Fibroblast of gingiva (primary cell): ENCODE data around the gene ADCYAP1R1.

Source experiments
- DNase-seq: peaks from one replicate; pipeline ENCODE4 v3.0.0-alpha.2; 2011; ENCODE audit warnings: low read depth

The ADCYAP1R1 gene

GRCh38 chr7:31043051-31043471 lies 9.0 kb upstream of the ADCYAP1R1 start:
- no peak for DNase-seq

DNA sequence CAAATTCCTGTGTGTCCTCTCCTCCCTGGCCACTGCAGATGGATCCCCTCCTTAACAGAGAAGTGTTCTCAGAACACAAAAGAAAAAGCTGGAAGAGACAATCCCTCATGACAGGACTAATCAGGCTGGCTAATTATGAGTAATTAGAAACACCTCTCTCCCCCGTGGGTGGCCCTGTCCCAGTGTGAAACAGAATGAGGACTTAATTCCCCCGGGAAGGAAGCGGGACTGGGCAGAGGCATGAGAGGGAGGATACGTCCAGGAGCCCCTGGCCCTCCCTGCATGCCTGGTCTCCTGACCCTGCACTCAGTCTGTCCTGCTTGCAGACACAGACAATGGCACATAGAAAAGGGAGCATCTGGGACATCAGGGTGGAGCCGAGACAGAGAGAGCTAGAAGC lies 7.6 kb upstream of the ADCYAP1R1 start:
- no peak for DNase-seq

DNA sequence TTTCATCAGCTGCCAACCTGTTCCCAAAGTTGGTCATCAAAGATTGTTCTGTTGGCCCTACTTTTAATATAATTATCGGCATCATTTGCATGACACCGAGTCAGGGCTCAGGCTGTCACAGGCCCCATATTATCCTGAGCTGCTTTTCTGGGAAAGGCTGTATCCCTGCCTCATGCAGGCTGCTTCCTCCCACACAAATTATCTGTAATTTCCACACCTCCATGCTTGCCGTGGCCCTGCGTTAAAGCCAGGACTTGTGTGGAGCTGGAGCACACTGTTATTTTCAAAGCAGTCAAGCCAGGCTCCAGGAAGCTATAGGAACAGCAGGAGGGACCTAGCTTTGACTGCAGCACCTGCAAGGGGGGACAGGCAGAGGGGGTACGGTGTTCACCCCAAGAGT lies 5.4 kb upstream of the ADCYAP1R1 start:
- no peak for DNase-seq

DNA sequence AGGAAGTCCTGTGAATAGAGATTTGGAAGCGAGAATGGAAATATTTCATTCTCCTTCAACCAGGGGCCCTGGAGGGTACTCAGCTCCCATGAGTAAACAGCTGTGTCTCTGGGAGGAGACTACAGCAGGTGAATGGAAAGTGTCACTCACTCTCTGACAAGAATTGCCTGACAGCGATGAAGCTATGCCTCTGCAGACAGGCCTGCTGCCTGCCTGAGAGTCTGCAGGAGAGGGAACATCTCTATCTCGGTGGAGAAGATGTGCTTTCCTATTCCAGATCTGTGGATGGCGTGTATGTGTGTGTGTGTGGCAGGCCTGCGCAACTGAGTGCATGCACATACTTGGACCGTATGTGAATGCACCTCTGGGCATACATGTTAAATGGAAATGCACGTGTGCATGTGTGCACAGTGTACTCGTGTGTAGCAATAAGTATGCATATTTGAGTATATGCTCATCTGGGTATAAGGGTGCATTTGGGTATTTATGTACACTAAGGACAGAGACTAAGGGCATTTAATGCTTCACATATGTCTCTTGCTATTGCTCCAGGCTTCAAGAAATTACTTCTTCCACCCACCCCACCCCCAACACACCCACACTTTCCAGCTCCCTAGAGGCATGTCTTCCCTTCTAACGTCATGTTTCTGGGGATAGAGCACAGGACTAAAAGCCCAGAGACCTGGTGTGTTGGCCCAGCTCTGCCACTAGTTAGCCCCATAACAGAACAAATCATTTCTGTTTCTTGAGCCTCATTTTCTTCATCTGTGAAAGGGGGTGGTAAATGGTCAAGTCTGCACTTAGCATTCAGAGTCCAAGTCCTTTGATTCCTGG lies 4.6 kb upstream of the ADCYAP1R1 start:
- no peak for DNase-seq

- no peak for DNase-seq
Observed at GRCh38 chr7:31049005-31049765, 2.9 kb upstream of the ADCYAP1R1 start.

GRCh38 chr7:31052487-31052840 lies 356 bp downstream of the ADCYAP1R1 start:
- no peak for DNase-seq

GRCh38 chr7:31052841-31053601 lies 913 bp downstream of the ADCYAP1R1 start:
- DNase-seq: no peak

DNA sequence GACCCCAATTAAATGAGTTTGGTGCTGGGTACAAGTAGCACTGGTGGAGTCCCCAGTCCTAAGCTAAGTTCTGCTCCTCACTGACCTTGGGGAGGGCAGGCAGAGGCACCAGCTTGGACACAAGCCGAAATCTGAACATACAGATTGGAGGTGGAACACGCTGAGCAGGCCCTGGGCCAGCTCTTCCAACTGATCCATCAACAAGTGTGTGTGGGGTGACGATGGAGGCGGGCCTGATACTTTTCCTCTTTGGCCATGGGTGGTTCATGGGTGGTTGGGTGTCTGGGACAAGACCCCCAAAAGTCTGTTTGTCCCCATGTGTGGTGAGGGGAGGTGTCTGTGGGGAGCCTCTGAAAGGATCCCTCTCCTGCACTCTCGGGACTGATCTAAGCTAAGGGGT lies 1.9 kb downstream of the ADCYAP1R1 start:
- no peak for DNase-seq

- DNase-seq: no peak
Observed at GRCh38 chr7:31054608-31055278, 2.6 kb downstream of the ADCYAP1R1 start.

DNA sequence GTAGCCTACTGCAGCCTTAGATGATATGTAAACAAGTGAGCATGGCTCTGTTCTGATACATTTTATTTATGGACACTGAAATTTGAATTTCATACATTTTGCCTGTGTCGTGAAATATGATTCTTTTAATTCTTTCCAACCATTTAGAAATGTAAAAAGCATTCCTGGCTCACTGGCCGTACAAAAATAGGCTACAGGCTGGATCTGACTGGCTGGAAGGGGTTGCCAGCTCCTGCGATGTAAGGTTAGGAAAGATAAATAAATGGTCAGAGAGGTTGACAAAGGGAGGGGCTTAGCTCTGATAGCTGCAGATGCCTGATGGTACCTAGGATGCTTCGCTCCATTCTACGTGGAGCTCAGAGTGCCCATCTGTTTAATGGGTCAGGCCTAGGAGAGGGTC lies 3.4 kb downstream of the ADCYAP1R1 start:
- DNase-seq: no peak

DNA sequence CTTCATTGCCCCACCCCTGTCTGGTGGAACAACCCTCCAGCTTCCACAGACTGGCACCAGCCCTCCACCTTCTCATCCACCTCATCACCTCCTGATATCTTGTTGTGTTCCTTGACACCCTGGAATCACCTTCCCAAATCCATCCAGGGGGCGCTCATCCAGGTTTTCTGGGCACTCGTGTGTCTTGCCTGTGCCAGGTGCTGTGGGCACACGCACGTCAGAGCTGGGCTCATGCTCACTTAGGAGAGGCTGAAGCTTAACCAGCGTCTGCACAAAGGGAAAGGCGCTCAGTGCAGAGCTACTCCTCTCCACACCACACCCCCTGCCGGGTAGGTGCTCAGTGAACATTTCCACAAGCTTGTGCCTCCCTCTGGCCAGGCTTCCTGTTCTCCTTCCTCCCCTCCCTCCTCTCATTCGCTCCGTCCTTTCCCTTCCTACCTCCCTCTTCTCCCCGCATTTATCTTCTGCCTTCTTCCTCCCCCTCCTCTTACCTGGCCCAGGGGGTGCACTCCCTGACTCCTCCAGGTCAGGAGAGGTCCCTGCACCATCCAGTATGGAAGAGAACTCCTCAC lies 4.8 kb downstream of the ADCYAP1R1 start:
- no peak for DNase-seq

DNA sequence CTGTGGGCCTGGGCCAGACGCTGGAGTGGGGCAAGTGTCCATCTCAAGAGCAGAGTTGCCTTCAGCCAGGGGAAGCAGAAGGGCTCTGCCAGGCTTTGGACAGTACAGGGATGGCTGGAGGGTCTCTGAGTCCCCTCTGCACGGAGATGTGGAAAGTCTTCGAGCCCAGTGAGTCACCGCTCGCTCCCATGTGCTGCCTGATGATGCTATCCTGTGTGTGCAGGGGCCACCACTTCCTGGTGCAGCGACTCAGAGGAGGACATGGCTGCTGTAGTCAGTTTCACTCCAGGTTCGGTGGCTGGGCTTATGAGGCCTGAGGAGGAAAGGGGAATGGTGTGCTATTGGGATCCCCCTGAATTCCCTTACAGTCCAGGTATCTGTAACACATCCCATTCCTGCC lies 6.0 kb downstream of the ADCYAP1R1 start:
- DNase-seq: no peak

GRCh38 chr7:31058688-31059087 lies 6.6 kb downstream of the ADCYAP1R1 start:
- no peak for DNase-seq

GRCh38 chr7:31059551-31059950 lies 7.4 kb downstream of the ADCYAP1R1 start:
- DNase-seq: no peak

- DNase-seq: no peak
Observed at GRCh38 chr7:31061185-31061584, 9.1 kb downstream of the ADCYAP1R1 start.

GRCh38 chr7:31062746-31063435 lies 10.8 kb downstream of the ADCYAP1R1 start:
- DNase-seq: no peak

DNA sequence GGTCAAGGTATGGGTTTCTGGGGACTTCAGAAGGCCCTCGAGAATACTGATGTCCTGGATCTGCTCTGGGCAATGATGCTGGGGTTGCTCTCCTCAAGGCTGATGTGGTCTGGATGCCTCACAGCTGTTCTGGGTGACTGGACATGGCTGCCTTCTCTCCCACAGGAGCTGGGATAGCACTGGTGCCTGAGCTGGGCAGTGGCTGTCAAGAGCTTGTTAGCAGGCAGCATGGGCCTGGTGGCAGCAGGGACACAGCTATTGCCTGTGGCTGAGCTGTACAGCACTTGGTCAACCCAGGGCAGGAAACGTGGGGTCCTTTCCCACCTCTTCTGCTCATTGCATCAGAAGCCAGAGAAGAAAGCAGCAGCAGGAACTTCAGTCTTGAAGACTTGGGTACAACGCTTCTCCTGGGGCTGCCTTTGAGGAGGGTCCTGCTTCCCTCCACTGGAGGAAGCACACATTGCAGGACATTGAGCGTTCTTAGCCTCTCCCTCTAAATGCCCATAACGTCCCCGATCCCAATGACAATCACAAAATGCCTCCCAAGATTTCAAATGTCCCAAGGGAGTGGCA lies 13.0 kb downstream of the ADCYAP1R1 start:
- DNase-seq: no peak

DNA sequence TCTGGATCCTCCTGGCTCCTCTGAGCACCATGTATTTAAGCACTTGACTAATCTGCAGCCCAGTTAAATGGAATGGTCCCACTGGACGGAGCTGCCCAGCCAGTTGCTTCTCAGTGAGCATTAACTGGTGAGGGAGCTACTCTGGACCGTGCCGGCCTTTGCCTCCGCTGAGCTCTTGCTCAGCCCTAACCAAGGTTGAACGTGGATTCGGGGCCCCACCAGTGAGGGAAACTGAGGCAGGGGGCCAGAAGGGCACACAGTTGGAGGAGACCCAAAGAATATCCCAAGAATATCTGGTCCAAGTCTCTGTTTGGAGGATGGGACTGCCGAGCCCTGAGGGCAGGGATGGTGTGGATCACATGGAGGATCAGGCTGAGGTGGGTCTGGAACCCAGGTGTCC lies 13.7 kb downstream of the ADCYAP1R1 start:
- no peak for DNase-seq

DNA sequence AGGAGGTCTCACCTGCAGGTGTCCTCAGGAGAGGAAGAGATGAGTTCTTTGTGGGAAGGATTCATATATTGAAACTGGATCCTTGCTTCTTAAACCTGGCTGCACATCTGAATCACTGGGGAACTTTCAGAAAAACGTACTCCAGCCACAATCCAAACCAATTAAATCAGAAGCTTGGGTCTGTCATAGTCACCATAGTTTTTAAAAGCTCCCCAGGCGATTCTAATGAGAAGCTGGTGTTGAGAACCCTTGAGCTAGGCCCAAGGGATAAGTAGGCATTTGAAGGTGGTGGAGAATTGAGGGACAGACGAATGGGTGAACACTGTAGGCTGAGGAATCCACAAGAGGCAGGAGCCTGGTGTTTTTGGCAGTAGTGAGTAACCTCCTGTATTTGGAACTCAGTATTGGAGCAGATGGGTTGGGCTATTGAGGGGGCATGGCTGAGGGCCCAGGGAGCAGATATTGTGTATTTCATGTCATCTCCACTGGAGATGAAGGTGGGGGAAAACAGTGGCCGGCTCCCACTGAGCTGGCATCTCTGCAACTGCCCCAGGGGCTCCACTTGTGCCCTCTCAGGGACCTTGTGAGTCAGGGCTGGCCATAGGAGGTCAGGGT lies 14.5 kb downstream of the ADCYAP1R1 start:
- DNase-seq: no peak

DNA sequence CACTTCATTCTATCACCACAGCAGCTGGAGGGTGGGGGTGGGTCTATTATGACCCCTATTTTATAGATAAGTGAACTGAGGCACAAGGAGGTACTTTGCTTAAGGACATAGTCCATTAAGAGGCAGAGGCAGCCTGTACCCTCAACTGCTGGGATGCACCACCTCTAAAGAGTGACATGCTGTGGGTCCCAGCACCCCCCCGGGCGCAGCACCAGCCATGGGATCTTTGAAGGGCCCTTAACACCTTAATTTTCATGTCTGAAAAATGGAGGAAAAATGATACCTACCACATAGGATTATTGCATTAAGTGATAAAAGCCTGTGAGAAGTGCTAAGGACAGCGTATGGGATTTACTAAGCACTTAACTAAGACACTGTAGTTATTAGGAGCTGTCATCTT lies 15.4 kb downstream of the ADCYAP1R1 start:
- no peak for DNase-seq
